Left lobe of liver (tissue), 2 donors: ENCODE results near the gene VWA3B. TPM values are rescaled to one million over a fixed set of nuclear protein-coding genes. Genes with fewer than 3 reads are reported as not detected.

Experiments
- ATAC-seq: fragments of 200-7000 bp; cut with Tn5 transposase; one replicate; pipeline ENCODE4 v1.9.1; 2020; ENCODE audit warnings: mild to moderate bottlenecking, moderate library complexity
- DNase-seq: peaks from one replicate; pipeline ENCODE4 v3.0.0-alpha.2; 2020; ENCODE audit warnings: low spot score
- total RNA-seq: library from RNA; stranded (reverse); gene quantifications from one replicate; pipeline ENCODE4 v1.2.1, GENCODE V29; 2021
- donor health status: DM: no; HTN: no; CAD: no; lungs with moderate emphysema.
- donor health status: DM: no; HTN: yes; CAD: no.

Gene VWA3B
- total RNA-seq, 1 donor from 2014 or later = 0.18 TPM

GRCh38 chr2:98324181-98324580, 237.2 kb downstream of the VWA3B start:
- DNase-seq = no peak

GRCh38 chr2:98327776-98328175, 240.8 kb downstream of the VWA3B start:
- no peak for ATAC-seq
- no peak for DNase-seq

More at GRCh38 chr2:98324181-98324580, 237.2 kb downstream of the VWA3B start:
- ATAC-seq = no peak

GRCh38 chr2:98329549-98329948, 242.6 kb downstream of the VWA3B start:
- no peak for ATAC-seq
- no peak for DNase-seq

- no peak for ATAC-seq
- no peak for DNase-seq
Measured at GRCh38 chr2:98332989-98333388, 246.0 kb downstream of the VWA3B start.

- ATAC-seq (no peak), DNase-seq (no peak)
Measured at GRCh38 chr2:98333922-98334321, 247.0 kb downstream of the VWA3B start.

- ATAC-seq (no peak), DNase-seq (no peak)
Measured at GRCh38 chr2:98334439-98335078, 247.6 kb downstream of the VWA3B start.

- no peak for ATAC-seq
- DNase-seq = no peak
Measured at GRCh38 chr2:98335271-98335670, 248.3 kb downstream of the VWA3B start.

- DNase-seq (no peak), ATAC-seq (no peak)
Measured at GRCh38 chr2:98341241-98341640, 254.3 kb downstream of the VWA3B start.

GRCh38 chr2:98343285-98343684, 256.3 kb downstream of the VWA3B start:
- ATAC-seq = no peak

GRCh38 chr2:98346311-98347236, 259.6 kb downstream of the VWA3B start, which contains the start of gene CNGA3:
TSS of gene CNGA3 (plus strand) at chr2:98346456. CDS start at chr2:98369976, 23,520 bp downstream.
- ATAC-seq (peak; percentile 46), DNase-seq (no peak)

More at GRCh38 chr2:98343285-98343684, 256.3 kb downstream of the VWA3B start:
- no peak for DNase-seq

- ATAC-seq (no peak), DNase-seq (no peak)
Measured at GRCh38 chr2:98347298-98348065, 260.5 kb downstream of the VWA3B start.

GRCh38 chr2:98348066-98348561, 261.1 kb downstream of the VWA3B start:
- DNase-seq (no peak), ATAC-seq (no peak)

GRCh38 chr2:98350411-98350810, 263.4 kb downstream of the VWA3B start:
- ATAC-seq (no peak), DNase-seq (no peak)

GRCh38 chr2:98355881-98356280, 268.9 kb downstream of the VWA3B start:
- no peak for ATAC-seq
- DNase-seq = no peak

- DNase-seq (no peak), ATAC-seq (no peak)
Measured at GRCh38 chr2:98356729-98357128, 269.8 kb downstream of the VWA3B start.

GRCh38 chr2:98357849-98358248, 270.9 kb downstream of the VWA3B start:
- ATAC-seq = no peak
- no peak for DNase-seq

- ATAC-seq (no peak), DNase-seq (no peak)
Measured at GRCh38 chr2:98359986-98360385, 273.0 kb downstream of the VWA3B start.
